Uterus (tissue), 2 donors: ENCODE measurements around the gene PLEK2.

Source experiments
- POLR2A ChIP-seq, 2 donors: fragments of 450-650 bp; IDR thresholded peaks; one replicate each; pipeline ENCODE4 v1.6.1; 2016; ENCODE audit warnings: antibody characterized with exemption in 2 of 2, mild to moderate bottlenecking in 1 of 2, moderate library complexity in 1 of 2
- TF ChIP-seq, protein P1 (sequence below), 4 experiments: fragments of 200-600 bp in 2 of 4; fragments of 450-650 bp in 2 of 4; sonication (generic) in 2 of 4; IDR thresholded peaks; one replicate each; pipeline ENCODE4 v1.5.1; 2016 to 2019; ENCODE audit warnings: antibody characterized with exemption in 4 of 4, mild to moderate bottlenecking in 2 of 4, moderate library complexity in 1 of 4

DNA sequence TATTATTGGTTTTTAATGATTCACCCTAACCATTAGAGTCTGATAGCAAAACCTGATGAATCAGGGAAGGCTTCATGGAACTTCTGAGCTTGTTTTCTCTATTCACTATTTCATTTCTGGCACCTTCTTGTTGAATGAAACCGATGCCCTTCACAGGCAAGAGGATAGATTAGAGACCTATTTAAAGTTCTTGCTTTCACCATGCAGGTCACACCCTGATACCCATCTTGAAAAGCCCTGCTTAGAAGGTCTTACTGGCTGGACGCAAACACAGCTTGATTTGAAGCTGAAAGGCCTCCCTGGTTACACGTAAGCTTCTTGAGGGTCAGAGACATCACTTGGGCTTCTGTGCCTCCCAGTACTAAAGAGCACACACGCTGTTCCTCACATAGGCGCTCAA is 47.4 kb upstream of the PLEK2 start:
- TF ChIP-seq, protein P1, sequence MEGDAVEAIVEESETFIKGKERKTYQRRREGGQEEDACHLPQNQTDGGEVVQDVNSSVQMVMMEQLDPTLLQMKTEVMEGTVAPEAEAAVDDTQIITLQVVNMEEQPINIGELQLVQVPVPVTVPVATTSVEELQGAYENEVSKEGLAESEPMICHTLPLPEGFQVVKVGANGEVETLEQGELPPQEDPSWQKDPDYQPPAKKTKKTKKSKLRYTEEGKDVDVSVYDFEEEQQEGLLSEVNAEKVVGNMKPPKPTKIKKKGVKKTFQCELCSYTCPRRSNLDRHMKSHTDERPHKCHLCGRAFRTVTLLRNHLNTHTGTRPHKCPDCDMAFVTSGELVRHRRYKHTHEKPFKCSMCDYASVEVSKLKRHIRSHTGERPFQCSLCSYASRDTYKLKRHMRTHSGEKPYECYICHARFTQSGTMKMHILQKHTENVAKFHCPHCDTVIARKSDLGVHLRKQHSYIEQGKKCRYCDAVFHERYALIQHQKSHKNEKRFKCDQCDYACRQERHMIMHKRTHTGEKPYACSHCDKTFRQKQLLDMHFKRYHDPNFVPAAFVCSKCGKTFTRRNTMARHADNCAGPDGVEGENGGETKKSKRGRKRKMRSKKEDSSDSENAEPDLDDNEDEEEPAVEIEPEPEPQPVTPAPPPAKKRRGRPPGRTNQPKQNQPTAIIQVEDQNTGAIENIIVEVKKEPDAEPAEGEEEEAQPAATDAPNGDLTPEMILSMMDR (IDR thresholded peaks at IDR 0.05) = no peak
- no peak for TF ChIP-seq POLR2A (IDR thresholded peaks at IDR 0.05)
